Kidney capillary endothelial cell (primary cell): ENCODE results near the gene KIF9.
"Not testable (repeated sequence)": the region's sequence is repeated elsewhere in the genome, so short reads cannot be mapped to it uniquely, and the experiment has no call there.

Source experiments
- DNase-seq: peaks from one replicate; pipeline ENCODE4 v3.0.0-alpha.2; 2018; ENCODE audit warnings: low spot score

Gene KIF9

GRCh38 chr3:47181685-47182084 lies 100.9 kb downstream of the KIF9 start:
- not testable (repeated sequence) for DNase-seq

- DNase-seq: not testable (repeated sequence)
These were observed 102.6 kb downstream of the KIF9 start for GRCh38 chr3:47180011-47180410.
